ENCODE measurements around the gene NELL1.

- TF ChIP-seq CTCF (IDR thresholded peaks at IDR 0.05) (no peak), POLR2A (IDR thresholded peaks at IDR 0.05) (no peak)
These were observed 761.2 kb downstream of the NELL1 start for GRCh38 chr11:21430537-21430936.

All from adrenal gland (tissue), 5 donors.